ENCODE data around the gene CEP104.
A peak's percentile ranks its signal among the peaks of the same experiment; 100 is the strongest.

The CEP104 gene

GRCh38 chr1:3856923-3857790 lies at the start of gene CEP104, which contains the start of gene DFFB:
Gene CEP104, minus strand, starts transcription at chr1:3857211. Its CDS starts 4,804 bp downstream, at chr1:3852407.
Gene DFFB, plus strand, starts transcription at chr1:3857476. Its CDS starts 128 bp downstream, at chr1:3857604.
- H3K36me3 Mint-ChIP-seq: peaks cover 3% of the 10 kb centered on the region
- peaks cover 50% of the 10 kb centered on the region for H3K4me1 Mint-ChIP-seq
- H3K27me3 Mint-ChIP-seq: no peaks in the 10 kb centered on the region
- peak within 1 kb of the TSS; percentile 100 for H3K4me3 Mint-ChIP-seq
- peak within 1 kb of the TSS; percentile 96 for H3K27ac Mint-ChIP-seq
- no peaks in the 10 kb centered on the region for H3K9me3 Mint-ChIP-seq

- Mint-ChIP-seq H3K27ac (no peak overlapping the region), H3K27me3 (no peaks in the 10 kb centered on the region), H3K4me3 (no peak overlapping the region), H3K9me3 (no peaks in the 10 kb centered on the region), H3K36me3 (no peaks in the 10 kb centered on the region), H3K4me1 (peaks cover 28% of the 10 kb centered on the region)
Observed at GRCh38 chr1:3906672-3907020, 49.6 kb upstream of the CEP104 start.

GRCh38 chr1:3905953-3906671 lies 49.1 kb upstream of the CEP104 start:
- H3K9me3 Mint-ChIP-seq: no peaks in the 10 kb centered on the region
- H3K4me1 Mint-ChIP-seq: peaks cover 28% of the 10 kb centered on the region
- H3K27me3 Mint-ChIP-seq: no peaks in the 10 kb centered on the region
- H3K36me3 Mint-ChIP-seq: no peaks in the 10 kb centered on the region
- H3K4me3 Mint-ChIP-seq: no peak overlapping the region
- no peak overlapping the region for H3K27ac Mint-ChIP-seq

GRCh38 chr1:3905266-3905952 lies 48.4 kb upstream of the CEP104 start:
- H3K4me3 Mint-ChIP-seq: no peak overlapping the region
- no peaks in the 10 kb centered on the region for H3K36me3 Mint-ChIP-seq
- H3K27me3 Mint-ChIP-seq: no peaks in the 10 kb centered on the region
- no peaks in the 10 kb centered on the region for H3K9me3 Mint-ChIP-seq
- H3K27ac Mint-ChIP-seq: peak overlapping the region; percentile 51
- H3K4me1 Mint-ChIP-seq: peaks cover 25% of the 10 kb centered on the region

- H3K4me3 Mint-ChIP-seq: no peak overlapping the region
- no peaks in the 10 kb centered on the region for H3K27me3 Mint-ChIP-seq
- no peaks in the 10 kb centered on the region for H3K36me3 Mint-ChIP-seq
- no peak overlapping the region for H3K27ac Mint-ChIP-seq
- no peaks in the 10 kb centered on the region for H3K9me3 Mint-ChIP-seq
- peaks cover 25% of the 10 kb centered on the region for H3K4me1 Mint-ChIP-seq
Observed at GRCh38 chr1:3904843-3905185, 47.8 kb upstream of the CEP104 start.

GRCh38 chr1:3904006-3904842 lies 47.2 kb upstream of the CEP104 start:
- H3K4me1 Mint-ChIP-seq: peaks cover 26% of the 10 kb centered on the region
- no peaks in the 10 kb centered on the region for H3K36me3 Mint-ChIP-seq
- H3K4me3 Mint-ChIP-seq: no peak overlapping the region
- H3K9me3 Mint-ChIP-seq: no peaks in the 10 kb centered on the region
- no peak overlapping the region for H3K27ac Mint-ChIP-seq
- no peaks in the 10 kb centered on the region for H3K27me3 Mint-ChIP-seq

GRCh38 chr1:3903141-3904005 lies 46.4 kb upstream of the CEP104 start:
- Mint-ChIP-seq H3K36me3 (peaks cover 6% of the 10 kb centered on the region), H3K9me3 (peaks cover 6% of the 10 kb centered on the region), H3K4me1 (peaks cover 34% of the 10 kb centered on the region), H3K4me3 (peak overlapping the region; percentile 49), H3K27me3 (no peaks in the 10 kb centered on the region), H3K27ac (peak overlapping the region; percentile 87)

GRCh38 chr1:3902571-3903091 lies 45.6 kb upstream of the CEP104 start:
- Mint-ChIP-seq H3K36me3 (peaks cover 6% of the 10 kb centered on the region), H3K27me3 (no peaks in the 10 kb centered on the region), H3K9me3 (peaks cover 6% of the 10 kb centered on the region), H3K4me1 (peaks cover 41% of the 10 kb centered on the region), H3K4me3 (peak overlapping the region; percentile 68), H3K27ac (peak overlapping the region; percentile 87)

GRCh38 chr1:3902111-3902511 lies 45.1 kb upstream of the CEP104 start:
- Mint-ChIP-seq H3K27ac (peak overlapping the region; percentile 59), H3K36me3 (peaks cover 9% of the 10 kb centered on the region), H3K4me3 (peak overlapping the region; percentile 68), H3K9me3 (peaks cover 10% of the 10 kb centered on the region), H3K4me1 (peaks cover 45% of the 10 kb centered on the region), H3K27me3 (no peaks in the 10 kb centered on the region)

GRCh38 chr1:3900969-3901529 lies 44.0 kb upstream of the CEP104 start:
- peak overlapping the region; percentile 98 for H3K27ac Mint-ChIP-seq
- peak overlapping the region; percentile 96 for H3K4me3 Mint-ChIP-seq
- H3K9me3 Mint-ChIP-seq: peaks cover 12% of the 10 kb centered on the region
- no peaks in the 10 kb centered on the region for H3K27me3 Mint-ChIP-seq
- peaks cover 15% of the 10 kb centered on the region for H3K36me3 Mint-ChIP-seq
- peaks cover 48% of the 10 kb centered on the region for H3K4me1 Mint-ChIP-seq

- H3K36me3 Mint-ChIP-seq: peaks cover 15% of the 10 kb centered on the region
- peak within 1 kb of the TSS; percentile 98 for H3K27ac Mint-ChIP-seq
- H3K4me1 Mint-ChIP-seq: peaks cover 45% of the 10 kb centered on the region
- H3K9me3 Mint-ChIP-seq: peaks cover 12% of the 10 kb centered on the region
- no peaks in the 10 kb centered on the region for H3K27me3 Mint-ChIP-seq
- peak within 1 kb of the TSS; percentile 96 for H3K4me3 Mint-ChIP-seq
Observed at GRCh38 chr1:3900150-3900968, 43.3 kb upstream of the CEP104 start, which contains the start of gene C1orf174. Gene C1orf174, minus strand, starts transcription at chr1:3900272. Its CDS starts 86 bp downstream, at chr1:3900186.

GRCh38 chr1:3899754-3900149 lies 42.7 kb upstream of the CEP104 start:
- Mint-ChIP-seq H3K27me3 (no peaks in the 10 kb centered on the region), H3K9me3 (peaks cover 12% of the 10 kb centered on the region), H3K4me1 (peaks cover 45% of the 10 kb centered on the region), H3K27ac (peak overlapping the region; percentile 98), H3K36me3 (peaks cover 15% of the 10 kb centered on the region), H3K4me3 (peak overlapping the region; percentile 96)

All from activated naive CD4-positive, alpha-beta T cell treated with anti-CD3 and anti-CD28 coated beads, Interleukin-2, amount 50 U/mL, for 24 hours (primary cell).